GM12864 (cell line): ENCODE results near the gene PIEZO2.

ENCODE experiments used
- DNase-seq: peaks from one replicate; pipeline ENCODE4 v3.0.0-alpha.2; 2011; ENCODE audit warnings: low read depth
- H3K4me3 ChIP-seq: 2 replicates; pipeline ENCODE4 v1.5.1; 2011; ENCODE audit warnings: mild to moderate bottlenecking, low read depth, low read length, control low read depth
- CTCF ChIP-seq: IDR thresholded peaks from 2 replicates; pipeline ENCODE4 v1.5.1; 2011; ENCODE audit warnings: low read depth, mild to moderate bottlenecking, moderate library complexity, low read length, control low read depth, inconsistent platforms; ENCODE audit errors: missing control alignments

The PIEZO2 gene

DNA sequence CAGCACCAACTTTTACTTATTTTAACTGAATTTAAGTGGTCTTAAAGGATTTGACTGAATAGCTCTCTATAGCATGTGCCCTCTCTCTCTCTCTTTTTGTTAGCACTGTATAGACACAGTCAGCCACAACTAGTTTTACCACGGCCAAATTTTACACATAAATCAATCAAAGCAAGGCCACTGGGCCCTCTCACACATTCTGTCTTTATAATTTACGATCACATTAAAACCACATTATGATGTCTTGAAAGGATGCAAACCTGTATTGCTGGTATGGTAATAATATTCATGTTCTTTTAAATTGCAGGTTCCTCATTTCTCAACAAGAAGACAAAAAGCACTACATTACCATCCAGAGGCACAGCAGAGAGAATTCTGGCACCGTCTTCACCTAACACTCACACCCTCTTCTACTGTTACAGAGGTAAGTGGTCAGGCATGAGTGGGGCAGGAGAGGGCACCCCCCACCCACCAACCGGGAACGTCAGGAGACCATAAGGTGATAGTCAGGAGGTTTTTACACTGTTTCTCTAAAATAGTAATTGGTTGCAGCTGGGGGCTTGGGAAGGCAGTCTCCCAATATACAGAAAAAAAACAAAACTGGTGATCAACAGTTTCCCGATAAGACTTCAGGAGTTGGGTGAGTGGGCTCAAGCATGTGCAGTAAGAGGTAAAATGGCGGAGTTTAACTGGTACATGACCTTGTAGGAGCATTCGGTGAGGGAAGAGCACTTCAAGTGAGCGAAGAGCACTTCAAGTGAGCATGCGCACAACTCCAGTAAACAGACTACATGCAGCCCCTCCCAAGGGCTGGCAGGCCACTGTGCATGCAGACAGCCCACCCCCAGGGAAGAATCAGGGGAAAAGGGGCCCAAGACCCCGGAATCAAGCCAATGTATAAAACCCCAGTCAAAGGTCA is 296.7 kb downstream of the PIEZO2 start:
- no peak for DNase-seq
- no peak overlapping the region for H3K4me3 ChIP-seq
- no peak for TF ChIP-seq CTCF

GRCh38 chr18:10851824-10852319 is 297.5 kb downstream of the PIEZO2 start:
- no peak overlapping the region for H3K4me3 ChIP-seq

GRCh38 chr18:10850840-10851239 is 298.5 kb downstream of the PIEZO2 start:
- no peak for DNase-seq
- no peak for TF ChIP-seq CTCF
- no peak overlapping the region for H3K4me3 ChIP-seq

More at GRCh38 chr18:10851824-10852319, 297.5 kb downstream of the PIEZO2 start:
- peak; percentile 60 for DNase-seq
- peak; percentile 65 for TF ChIP-seq CTCF

DNA sequence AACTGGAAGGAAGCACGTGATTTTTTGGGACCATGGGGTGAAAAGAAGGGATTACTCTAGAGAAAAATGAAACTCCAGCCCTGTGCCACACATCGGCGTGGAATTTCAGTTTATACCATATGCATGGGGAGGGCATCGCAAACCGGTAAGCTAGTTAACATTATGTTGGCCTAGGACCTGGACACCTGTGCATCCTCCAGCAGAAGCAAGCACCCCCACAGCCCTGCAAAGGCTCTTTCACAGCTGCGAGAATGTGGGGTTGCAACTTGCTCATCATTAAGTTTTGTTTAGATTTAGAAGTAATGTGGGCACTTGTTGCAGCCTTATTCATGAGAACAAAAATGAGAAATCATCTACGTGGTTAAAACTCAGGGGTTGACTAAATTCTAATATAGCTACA is 299.2 kb downstream of the PIEZO2 start:
- H3K4me3 ChIP-seq = no peak overlapping the region
- no peak for TF ChIP-seq CTCF
- no peak for DNase-seq

DNA sequence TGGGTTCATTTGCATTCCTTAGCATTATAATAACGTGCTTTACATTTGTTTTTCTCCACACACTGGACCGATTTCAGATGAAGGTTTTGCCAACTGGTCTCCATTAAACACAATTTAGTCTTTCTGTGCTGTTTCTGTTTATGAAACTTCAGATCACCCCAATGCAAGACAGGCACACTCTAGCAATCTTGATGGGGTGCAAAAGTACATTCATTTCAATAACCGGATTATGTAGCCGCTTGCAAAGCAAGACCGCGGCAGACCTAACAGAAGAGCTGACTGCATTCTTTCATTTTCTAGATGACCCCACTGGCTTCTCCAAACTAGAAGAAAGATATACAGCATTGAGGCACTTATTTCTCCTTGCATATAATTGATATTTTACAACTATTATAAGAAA is 301.5 kb downstream of the PIEZO2 start:
- no peak for TF ChIP-seq CTCF
- H3K4me3 ChIP-seq = no peak overlapping the region; the same call in 1 of the 2 replicates
- peak; percentile 33 for DNase-seq

DNA sequence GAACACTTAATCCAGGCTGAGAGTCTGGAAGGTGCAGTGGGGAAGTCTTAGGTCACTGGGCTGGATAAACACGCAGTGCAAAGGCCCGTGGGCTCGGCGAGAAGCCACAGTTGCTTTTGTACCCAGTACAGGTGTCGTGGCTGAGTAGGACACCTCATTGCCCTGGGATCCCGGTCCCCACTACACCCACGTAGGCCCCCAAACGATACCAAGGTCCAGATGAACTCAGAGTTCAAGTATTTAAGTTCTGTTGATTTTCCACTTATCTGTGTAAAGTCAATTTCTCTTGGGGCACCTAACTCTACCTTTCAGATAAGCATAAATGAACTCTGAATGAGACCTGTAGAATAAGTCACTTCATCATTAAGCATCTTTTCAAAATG is 302.0 kb downstream of the PIEZO2 start:
- H3K4me3 ChIP-seq = no peak overlapping the region
- no peak for DNase-seq
- no peak for TF ChIP-seq CTCF
